ENCODE data around the gene TIAM2.

GRCh38 chr6:155143578-155144106 lies 148.5 kb downstream of the TIAM2 start:
- no peak for TF ChIP-seq POLR2A (IDR thresholded peaks at IDR 0.05)
- no peak for TF ChIP-seq CTCF (IDR thresholded peaks at IDR 0.05)
- no peak for TF ChIP-seq EP300 (IDR thresholded peaks at IDR 0.05)

Data from ovary (tissue), 3 donors.